Measurements from ENCODE around the gene PLCB3.
"Not testable (repeated sequence)": the region's sequence is repeated elsewhere in the genome, so short reads cannot be mapped to it uniquely, and the experiment has no call there.

Gene PLCB3

DNA sequence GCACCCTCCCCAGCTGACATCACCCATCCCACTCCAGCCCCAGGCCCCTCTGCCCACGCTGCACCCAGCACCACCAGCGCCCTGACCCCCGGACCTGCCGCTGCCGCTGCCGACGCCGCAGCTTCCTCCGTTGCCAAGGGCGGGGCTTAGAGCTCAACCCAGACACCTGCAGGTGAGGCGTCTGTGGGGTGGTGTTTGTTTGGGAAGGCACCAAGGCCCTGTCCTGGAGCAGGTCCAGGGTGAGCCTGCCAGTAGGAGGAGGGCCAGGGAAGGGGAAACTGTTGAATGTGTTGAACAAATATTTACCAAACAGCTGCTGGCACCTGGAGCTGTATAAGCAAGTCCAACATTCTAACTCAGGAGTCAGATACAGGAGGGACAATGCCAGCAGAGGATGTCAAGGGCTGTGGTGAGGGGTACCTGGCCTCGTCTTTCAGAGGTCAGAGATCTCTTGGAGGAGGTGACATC, 13.8 kb upstream of the PLCB3 start:
- DNase-seq = no peak

DNA sequence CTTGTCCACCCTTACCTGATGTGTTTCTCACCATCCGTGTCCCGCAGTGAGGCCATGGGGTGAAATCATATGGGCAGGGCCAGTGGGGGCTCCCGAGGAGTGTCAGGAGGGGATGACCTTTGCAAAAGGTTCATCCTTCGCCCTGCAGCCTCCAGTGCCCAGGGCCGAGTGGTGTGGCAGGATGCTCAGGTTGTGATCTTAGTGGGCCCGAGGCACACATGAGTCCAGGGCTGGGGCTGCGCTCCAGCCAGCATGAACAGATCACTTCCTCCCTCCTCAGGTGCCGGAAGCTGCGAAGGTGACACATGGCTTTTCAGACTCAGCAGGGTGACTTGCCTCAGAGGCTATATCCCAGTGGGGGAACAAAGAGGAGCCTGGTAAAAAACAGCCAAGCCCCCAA, 13.3 kb upstream of the PLCB3 start:
- DNase-seq = no peak

DNA sequence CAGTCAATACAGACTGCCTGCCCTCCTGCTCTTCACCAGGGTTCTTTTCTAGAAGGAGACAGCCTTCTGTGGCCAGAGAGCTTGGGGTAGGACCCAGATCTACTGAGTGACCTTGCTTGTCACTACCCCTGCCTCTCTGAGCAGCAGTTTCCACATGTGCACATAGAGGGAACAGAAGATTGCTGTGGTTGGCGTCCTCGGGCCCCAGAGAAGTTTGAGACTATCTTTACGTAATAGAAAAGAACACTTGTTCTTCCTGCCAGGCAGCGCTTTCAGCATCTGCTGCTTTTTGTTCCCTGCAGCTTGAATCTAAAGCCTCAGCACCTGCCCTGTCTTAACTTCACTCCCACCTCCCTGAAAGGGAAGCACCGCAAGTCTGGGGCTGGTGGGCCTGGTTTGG, 12.3 kb upstream of the PLCB3 start:
- no peak for DNase-seq

DNA sequence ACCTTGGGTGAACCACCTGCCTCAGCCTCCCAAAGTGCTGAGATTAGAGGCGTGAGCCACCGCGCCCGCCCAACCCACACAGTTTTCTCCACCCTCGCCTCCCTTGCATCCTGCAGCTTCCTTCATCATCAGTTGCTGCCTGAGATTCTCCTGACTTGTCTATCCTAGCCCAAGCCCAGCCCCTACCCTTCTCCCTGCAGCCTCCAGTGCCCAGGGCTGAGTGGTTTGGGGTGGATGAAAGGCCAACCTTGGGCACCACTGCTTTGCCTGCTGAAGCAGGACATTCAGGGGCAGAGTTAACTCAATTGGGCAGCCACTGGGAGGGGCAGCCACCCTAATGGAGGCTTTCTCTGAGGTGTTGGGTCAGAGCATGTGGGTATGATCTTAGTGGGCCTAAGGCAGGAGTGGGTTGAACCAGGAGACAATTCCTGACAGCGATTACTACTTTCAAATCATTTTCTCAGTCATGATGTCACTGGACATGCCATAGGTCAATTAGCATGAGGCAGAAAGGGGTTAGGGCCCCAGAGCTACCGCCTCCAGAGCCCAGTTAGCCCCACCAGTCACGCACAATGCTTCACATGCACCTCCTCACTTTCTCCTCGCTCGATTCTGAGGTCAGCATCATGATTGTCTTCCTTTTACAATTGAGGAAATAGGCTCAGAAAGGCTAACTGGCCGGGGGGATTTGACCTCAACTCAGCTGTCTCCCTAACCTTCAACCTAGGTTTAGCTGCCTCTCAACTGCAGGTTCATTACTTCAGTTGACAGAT, 11.5 kb upstream of the PLCB3 start:
- DNase-seq = peak; percentile 81

DNA sequence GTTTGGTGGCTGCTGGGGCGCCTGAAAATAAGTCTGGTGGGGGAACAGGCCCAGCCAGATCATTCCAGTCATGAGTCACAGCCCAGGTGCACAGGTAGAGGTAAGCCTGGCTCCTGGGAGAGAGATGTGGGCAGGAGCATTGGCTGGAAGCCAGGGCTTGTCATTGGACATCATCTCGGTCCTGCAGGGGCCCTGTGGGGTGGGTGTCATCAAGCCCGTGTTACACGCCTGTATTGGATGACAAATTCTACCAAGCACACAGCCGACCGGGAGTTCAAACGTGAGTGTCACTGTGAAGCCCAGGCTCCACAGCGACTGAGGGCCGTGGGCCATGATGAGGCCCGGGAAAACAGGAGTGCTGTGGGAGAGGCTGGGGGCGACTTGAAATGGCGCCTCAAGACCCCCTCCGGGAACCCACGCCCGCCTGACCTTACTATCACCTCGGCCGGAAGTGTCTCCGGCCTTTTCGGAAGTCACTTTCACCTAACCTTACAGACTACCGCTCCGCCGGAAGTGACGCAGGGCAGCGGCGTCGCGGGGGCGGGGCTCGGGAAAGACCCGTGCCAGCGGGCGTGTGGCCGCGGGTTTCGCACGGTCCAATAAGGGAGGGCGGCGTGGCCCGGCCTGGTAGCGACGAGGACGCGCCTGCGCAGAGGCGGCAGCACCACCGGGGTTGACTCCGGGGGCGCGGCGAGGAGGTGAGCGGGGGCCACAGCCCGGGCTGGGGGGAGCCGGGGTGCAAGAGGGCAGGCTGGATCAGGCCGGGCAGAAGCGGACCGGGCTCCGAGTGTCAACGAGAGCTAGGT, 10.7 kb upstream of the PLCB3 start, which contains the start of gene FKBP2:
Gene FKBP2 (plus strand): TSS at position 661 of the 806 bp plus-strand sequence. CDS start 1,293 bp downstream, outside the sequence.
- peak; percentile 99 for DNase-seq

DNA sequence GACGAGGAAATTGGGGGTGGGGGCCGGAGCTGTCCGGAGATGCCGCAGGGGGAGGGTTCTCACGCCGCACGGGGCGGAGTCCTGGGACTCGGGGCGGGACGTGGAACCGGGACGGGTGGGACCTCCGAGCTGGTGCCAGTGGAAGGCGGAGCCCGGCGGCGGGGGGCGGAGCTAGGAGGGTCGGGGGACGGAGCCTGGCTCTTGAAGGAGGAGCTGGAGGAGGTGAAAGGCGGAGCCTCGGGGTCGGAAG, 10.2 kb upstream of the PLCB3 start:
- no peak for DNase-seq

DNA sequence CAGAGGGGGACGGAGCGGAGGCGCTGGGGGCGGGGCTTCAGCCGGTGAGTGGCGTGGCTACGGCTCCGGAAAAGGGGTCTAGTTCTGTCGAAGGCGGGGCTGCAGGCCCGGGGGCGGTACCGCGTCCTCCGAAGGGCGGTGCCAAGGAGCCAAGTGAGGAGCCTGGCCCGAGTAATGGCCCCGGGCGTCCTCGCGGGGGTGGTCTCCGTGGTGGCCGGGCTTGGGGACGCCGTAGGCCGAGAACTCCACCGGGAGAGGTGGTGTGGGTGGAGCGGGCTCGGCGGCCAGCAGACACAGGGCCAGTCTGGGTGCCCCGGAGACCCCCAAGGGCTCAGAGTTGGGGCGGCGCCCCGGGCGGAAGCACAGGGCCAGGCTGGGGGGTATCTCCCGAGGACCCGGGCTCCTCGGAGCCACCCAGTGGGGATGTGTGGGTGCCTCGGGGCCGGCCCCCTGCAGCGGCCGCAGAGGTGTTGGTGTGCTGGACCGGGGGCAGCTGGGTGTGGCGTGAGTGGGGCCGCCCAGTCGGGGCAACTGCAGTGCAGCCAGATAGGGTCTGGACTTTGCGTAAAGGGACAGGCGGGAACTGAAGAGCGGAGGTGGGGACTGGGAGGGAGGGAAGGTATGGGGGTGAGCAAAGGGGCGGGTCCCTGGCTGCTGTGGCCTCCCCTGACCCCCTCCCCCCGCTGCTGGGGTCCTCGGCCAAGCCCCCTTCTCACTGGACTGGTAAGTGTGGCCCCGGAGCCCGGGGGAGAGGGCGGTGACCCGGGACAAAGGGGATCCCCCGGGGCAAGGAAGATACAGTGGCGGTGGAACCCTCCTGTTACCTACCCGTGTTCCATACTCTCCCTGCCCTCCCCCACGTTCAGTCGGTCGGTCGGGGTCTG, 9.6 kb upstream of the PLCB3 start:
- peak; percentile 99 for DNase-seq

DNA sequence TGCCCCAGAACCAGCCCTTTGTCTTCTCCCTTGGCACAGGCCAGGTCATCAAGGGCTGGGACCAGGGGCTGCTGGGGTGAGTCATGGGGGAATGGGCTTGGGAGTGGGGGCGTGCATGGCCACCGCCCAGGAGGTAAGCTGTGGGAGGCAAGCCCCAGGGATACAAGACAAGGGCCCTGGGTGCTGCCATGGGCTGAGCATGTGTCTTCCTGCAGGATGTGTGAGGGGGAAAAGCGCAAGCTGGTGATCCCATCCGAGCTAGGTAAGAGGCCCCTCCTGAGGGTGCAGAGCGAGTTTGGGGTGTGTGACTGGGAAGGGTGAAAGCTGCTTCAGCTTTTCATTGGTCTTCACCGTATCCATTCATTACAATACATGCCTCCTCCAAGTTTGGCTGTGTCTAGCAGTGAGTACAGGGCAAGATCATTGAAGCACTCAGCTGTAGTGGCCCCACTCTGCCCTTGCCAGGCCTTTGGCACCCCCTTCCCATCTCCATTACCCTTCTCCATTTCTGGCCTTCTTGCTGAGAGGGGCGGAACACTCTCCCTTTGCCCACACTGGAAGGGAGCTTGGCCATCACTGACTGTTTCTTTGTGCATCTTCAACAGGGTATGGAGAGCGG, 8.0 kb upstream of the PLCB3 start:
- no peak for DNase-seq

DNA sequence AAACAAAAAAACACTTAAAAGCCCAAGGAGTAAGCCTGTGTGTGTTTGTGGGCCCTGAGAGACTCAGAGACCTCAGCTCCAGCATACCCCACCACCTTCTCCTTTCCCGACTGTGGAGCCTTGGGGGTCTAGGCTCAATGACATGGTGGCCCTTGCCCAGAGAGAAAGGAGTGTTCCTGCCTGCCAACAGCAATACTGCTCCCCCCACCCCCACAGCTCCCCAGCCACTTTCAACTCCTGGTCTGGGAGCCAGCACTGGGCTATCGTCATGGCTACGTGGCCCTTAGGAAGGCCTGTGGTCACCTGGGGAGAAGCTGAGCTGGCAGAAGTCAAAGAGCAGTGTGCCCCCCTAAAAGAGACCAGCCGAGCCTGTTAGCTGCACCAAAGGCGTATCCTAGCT, 7.2 kb upstream of the PLCB3 start:
- no peak for DNase-seq

DNA sequence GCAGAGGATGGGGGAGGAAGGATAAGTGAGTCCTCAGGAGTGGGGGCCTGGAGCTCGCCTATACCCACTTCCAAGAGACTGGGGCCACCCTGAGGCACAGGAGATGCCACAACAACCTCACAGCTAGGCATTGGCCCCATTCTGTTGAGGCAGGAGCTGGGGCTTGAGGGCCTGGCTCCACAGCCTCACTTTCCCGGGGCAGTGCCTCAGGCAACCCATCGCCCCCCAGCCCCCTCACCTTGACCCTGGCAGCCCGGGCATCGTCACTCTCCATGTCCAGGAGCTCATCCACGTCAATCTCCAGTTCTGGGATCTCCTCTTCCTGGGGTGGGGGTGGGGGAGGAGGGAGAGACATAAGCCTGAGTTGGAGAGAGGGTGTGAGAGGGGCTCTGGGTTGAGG, 6.4 kb upstream of the PLCB3 start:
- DNase-seq = no peak

DNA sequence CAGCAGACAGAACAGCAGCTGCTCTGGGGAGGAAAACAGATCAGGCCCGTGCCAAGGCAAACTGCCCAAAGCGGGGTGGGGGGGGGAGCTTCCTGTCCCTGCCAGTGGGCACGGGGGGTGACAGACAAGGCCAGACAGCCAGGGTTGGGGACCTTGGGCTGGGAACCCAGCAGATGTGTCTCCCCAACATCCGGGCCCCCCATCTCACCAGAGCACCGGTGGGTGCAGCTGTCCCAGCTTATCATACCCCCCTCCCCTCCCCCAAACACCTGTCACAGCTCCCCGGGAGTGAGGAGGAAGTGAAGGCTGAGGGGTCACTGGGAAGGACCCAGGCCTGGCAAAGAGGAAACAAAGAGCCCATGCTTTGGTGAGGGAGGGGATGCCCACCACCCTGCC, 5.9 kb upstream of the PLCB3 start:
- DNase-seq = peak; percentile 60

DNA sequence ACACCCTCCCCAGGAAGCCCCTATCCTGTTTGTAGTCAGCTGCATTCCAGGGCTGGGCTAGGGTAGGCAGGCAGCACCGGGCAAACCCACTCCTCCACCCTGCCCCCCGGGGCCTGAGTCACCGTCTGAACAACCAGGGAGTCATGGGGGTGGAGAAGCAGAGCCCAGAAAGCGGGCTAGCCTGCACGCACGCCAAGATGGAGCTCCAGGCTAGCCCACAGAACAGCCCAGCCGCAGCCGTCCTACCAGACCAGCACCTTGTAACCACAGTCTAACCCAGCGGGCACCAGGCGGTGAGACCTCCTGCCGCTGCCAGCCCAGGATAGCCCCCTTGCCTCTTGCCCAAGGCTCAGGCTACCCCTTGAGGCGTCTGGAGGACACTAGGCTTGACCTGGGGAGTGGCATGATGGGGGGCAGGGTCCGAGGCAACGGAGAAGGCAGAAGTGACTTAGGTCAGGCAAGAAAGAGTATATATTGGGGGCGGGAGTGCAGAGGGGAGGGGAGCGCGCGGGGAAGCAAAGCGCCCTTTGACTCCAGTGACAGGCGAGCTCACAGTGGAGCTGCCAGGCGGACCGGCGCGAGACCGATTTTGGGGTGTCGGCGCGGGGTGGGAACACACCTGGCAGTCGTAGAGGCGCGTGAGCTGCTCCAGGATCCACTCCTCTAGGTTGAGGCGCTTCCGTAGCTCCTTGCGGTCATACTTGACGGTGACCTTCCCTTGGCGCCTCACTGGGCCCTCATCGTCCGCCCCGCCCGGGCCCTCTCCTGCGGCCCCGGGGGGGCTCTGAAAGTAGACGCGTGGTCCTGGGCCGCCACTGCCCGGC, 5.3 kb upstream of the PLCB3 start:
- DNase-seq = peak; percentile 73

DNA sequence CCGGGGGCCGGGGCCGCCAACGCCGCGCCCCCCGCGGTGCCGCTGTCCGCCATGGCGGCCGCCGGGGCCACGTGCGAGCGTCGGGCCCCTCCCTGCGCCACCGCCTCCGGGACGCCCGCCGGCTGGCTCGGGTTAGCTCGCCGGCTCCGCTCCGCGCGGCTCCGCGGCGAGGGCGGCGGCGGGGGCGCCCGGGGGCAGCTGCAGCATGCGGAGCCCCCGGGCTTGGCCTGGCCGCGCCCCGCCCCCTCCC, 4.8 kb upstream of the PLCB3 start:
- not testable (repeated sequence) for DNase-seq

DNA sequence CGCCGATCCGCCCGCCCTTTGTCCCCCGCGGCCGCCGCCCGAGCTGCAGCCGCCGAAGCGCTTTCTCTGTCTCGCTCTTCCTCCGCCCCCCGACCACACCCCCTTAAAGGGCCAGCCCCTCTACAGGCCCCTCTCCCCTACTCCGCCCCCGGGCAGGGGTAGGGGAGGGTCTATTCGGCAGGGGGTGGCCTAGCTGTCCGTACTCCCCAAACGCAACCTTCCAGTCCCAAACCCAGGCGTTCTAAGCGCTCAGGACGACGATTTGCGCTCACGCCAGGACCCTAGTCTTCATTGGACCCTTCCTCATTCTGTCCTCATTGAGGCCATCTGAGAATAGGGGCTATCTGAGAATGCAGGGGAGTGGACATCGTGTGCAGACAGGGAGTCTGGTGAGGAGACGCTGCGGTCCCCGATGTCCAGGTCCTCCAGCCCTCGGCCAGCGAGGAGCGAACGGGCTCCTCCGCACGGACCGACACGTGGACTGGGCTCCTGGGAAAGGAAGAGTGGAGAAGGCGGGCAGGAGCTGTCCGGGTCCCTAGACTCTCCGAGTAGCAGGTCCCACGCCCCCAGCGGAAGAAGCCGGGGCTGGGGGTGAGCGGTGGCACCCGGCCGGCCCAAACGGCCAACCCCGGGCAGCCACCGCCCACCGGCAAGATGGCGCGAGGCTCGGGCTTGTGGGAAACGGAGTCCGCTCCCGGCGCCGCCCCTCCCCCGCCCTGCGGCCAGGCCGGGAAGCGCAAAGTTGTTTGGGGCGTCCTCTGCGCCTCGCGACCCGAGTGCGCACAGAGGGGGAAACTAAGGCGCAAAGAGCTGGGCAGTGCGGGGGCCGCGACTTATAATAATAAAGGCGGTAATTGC, 4.2 kb upstream of the PLCB3 start, which contains the start of gene PPP1R14B:
Gene PPP1R14B (minus strand): TSS at position 73 of the 858 bp plus-strand sequence. CDS start 270 bp downstream, outside the sequence.
- DNase-seq = peak; percentile 78

DNA sequence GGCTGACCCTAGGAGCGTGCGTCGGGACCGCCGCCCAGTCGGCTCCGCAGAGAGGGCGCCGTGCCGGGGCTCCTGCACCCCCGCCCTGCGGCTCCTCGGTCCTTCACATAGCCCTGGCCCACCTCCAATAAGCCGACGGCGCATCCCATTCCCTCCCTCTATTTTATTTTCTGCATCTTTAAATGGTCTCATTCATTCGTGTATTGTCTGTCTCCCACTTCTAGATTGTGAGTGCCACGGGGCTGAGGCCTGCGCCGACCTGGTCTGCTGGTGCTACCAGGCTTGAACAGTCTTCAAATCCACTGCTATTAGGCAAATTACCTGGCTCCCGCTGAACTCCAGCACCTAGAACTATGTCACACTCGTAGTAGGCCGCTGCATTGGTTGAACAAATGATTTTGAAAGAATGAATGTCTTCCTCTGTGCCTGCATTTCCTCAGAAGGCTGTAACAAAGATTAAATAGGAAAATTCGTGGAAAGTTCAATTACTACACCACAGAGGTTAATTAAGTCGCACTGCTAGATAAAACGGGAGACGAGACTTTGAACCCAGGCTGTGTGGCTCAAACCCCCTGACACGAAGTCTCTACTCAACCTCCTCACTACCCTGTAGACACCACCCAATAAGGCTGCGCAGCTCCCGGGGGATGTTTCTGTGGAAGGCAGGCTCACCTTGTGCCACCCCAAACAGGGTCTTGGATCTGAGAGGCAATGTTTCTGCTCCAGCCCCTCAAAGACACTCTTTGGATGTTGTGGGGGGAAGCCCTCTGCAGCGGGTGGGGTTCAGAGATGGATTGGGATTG, 3.4 kb upstream of the PLCB3 start:
- no peak for DNase-seq

DNA sequence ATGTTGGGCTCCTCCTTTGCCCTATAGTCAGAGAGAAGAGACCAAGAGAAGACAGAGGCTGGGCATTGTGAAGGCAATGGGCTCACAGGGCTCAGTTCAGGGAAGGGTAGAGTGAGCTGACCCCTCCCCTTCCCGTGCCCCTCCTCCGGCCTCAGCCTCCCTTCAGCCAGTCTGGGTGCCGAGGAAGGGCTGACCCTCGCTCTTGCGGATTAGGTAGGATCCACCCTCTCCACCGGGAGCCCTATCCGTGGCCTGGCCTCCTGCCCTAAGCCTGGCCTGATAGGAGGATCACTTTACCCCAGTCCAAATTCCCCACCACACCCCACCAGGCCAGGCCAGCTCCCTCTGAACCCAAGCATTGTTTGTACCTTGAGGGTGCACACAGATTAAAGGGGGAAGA, 2.8 kb upstream of the PLCB3 start:
- DNase-seq = no peak

DNA sequence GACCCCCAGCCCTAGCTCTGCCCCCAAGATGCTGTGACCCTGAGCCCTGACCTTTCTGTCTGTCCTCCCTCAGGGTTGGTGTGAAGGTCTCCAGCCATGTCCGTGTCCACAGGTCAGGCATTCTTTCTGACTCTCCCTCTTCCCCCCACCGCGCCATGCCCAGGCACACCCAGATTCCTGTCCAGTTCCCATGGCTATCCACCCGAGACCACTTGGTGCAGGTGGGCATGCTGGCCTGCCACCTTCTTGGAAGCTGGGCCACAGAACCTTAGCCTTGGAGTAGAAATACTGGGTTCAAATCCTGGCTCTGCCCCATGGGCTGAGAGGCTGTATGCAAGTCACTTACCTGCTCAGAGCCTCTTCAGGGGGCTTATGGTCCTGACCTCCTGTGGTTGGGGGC, 2.3 kb upstream of the PLCB3 start:
- no peak for DNase-seq

DNA sequence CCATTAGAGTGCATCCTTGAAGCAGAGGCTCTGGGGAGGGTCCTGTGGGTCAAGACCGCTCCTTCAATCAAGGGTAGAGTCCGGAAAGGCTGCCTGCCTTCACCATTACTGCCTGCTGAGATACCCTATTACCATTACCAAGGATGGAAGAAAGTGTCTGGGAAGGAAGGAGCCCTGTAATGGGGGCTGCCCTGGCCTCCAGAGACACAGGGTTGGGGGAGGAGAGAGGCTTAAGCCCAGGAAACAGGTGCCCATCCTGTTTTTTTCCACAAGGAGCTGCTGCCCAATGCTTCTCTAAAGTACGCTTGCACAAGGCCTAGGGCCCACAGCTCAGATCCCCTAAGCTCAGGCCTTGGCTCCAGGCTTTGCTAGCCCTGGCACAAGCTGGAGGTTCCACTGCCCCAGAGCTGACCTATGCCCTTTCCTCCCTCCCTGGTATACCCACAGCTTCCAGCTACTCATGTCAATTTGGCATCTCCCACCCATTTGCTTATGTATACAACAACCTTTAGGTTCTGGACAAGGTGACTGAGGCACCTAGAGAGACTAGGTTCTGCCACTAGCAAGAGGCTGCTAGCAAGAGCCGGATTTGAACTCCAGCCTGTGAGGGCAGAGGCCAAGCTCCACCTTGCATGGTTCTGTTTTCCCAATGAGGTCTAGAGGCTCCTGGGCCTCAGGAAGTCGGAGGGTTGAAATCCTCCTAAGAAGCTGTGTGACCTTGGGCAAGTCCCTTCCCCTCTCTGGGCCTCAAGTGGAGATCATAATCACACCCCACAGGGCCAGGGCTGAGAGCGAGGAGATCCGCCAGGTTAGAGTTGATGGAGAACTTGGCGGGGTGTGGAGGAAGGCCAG, 1.5 kb upstream of the PLCB3 start:
- DNase-seq = no peak

DNA sequence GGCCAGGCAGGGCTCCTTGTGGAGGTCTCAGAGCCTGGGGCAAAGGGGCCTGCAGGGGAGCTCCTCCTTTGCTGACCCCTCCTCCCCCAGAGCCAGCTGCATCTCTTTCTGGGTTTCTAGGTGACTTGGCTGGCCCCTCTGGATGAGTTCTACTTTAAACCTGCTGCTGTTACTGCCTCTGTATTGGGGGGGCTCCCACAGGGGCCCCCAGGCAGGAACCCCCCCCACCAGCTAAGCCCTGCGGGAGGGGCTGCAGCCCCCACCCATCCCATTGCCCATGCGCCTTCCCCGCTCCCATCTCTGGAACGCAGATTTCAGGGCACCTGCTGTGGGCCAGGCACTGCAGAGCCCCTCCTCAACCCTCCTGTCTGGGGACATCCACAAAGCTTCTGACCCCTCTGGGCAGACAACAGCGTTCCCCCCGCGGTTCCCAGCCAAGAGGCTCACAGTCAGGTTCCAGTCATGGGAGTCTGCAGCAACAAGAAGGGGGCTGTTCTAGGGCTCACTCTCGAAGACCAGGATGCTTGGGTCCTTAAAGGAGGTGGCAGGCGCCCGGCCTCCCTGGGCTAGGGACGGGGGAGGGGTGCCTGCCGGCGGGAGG, 815 bp upstream of the PLCB3 start:
- no peak for DNase-seq
